SK-MEL-5 (cell line): ENCODE data around the gene DPY19L2. TPM values are rescaled to one million over a fixed set of nuclear protein-coding genes. Genes with fewer than 3 reads are reported as not detected.
"Not testable (repeated sequence)": the region's sequence is repeated elsewhere in the genome, so short reads cannot be mapped to it uniquely, and the experiment has no call there.

Experiments used
- DNase-seq: peaks from one replicate; pipeline ENCODE4 v3.0.0-alpha.2; 2016; ENCODE audit warnings: low read depth, low spot score
- in situ Hi-C: cut with HindIII; loops from 2 replicates; pipeline ENCODE4 v1.10.0; 2016; ENCODE audit warnings: low sequenced_read_pairs, high pct_unique_total_duplicates, low pct_unique_long_range_greater_than_20kb
- total RNA-seq: library from RNA; depleted of rRNA; stranded (reverse); fragments of >200 nt; shearing (Covaris generic); gene quantifications from 2 replicates; pipeline ENCODE4 v1.2.3, GENCODE V29; 2014

Gene DPY19L2
- total RNA-seq, 1 experiment from 2014 or later: 4.1 TPM

DNA sequence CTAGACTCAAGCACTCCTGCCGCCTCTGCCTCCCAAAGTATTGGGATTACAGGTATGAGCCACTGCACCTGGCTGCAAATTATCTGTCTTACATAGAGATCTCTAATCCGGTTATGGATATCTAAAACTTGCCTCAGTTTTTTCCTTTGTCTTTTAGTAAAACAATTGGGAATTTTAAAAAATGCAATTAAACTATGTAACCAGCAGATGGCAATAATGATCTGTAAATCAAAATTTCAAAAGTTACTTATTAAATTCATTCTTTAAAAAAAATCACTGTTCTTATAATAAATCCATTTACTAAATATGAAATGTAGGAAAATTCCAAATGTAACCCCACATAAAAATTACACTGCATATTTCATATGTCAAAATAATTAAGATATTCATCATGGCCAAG, 4.3 kb upstream of the DPY19L2 start:
- peak; percentile 4 for DNase-seq
- in situ Hi-C loops: not testable (repeated sequence)

GRCh38 chr12:63669936-63670335, 1.6 kb upstream of the DPY19L2 start:
- DNase-seq, in situ Hi-C loops: not testable (repeated sequence)

DNA sequence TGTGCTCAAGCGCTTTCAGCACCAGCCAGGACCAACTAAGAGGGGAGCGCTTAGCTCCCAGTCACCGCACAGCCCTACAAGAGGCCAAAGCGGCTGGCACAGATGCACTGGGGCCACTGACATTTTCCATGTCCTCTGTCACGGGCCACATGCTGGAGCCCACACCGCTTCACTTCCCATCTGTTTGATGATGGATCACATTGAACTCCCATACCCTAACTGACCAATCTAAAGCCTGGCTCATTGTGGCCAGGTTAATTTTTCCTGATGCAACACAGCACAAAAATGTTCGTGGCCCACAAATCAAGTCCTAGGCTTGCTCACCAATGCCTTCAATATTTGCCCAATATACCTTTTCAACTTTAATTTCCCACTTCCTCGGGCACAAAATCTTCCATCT, 1.1 kb upstream of the DPY19L2 start:
- in situ Hi-C loops, DNase-seq: not testable (repeated sequence)

DNA sequence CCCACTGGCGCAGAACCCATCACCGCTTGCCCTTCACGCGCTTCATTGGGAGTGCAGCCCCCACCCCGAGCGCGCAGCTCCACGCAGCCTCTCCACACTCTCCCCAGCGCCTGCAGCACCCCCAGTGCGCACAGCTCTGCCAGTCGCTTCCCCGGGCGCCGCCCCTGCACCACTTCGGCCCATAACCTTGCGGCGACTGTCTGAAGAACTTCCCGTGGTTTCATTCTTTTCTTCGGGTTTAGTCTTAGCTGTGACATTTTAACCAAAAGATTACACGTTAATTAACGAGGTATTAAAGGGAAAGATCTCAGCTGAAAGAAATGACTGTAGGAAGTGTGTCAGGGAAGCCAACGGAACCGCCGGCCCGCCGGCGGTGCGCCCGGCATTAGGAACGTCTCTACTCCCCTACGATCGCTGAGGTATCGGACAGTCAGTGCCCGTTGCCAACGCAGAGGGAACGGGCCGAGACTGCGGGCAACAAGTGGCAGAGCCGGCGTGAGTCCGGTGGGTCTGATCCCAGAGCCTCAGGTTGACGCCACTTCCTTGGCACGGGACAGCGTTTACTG, 590 bp upstream of the DPY19L2 start:
- in situ Hi-C loops: not testable (repeated sequence)
- DNase-seq: peak; percentile 5

- DNase-seq, in situ Hi-C loops: not testable (repeated sequence)
Measured at GRCh38 chr12:63663005-63663404, 5.3 kb downstream of the DPY19L2 start.

- DNase-seq, in situ Hi-C loops: not testable (repeated sequence)
Measured at GRCh38 chr12:63658501-63658900, 9.8 kb downstream of the DPY19L2 start.

GRCh38 chr12:63656407-63656806, 11.9 kb downstream of the DPY19L2 start:
- in situ Hi-C loops, DNase-seq: not testable (repeated sequence)

- DNase-seq, in situ Hi-C loops: not testable (repeated sequence)
Measured at GRCh38 chr12:63655543-63656257, 12.6 kb downstream of the DPY19L2 start.

- DNase-seq, in situ Hi-C loops: not testable (repeated sequence)
Measured at GRCh38 chr12:63654481-63654880, 13.8 kb downstream of the DPY19L2 start.

GRCh38 chr12:63649517-63649916, 18.8 kb downstream of the DPY19L2 start:
- in situ Hi-C loops, DNase-seq: not testable (repeated sequence)

DNA sequence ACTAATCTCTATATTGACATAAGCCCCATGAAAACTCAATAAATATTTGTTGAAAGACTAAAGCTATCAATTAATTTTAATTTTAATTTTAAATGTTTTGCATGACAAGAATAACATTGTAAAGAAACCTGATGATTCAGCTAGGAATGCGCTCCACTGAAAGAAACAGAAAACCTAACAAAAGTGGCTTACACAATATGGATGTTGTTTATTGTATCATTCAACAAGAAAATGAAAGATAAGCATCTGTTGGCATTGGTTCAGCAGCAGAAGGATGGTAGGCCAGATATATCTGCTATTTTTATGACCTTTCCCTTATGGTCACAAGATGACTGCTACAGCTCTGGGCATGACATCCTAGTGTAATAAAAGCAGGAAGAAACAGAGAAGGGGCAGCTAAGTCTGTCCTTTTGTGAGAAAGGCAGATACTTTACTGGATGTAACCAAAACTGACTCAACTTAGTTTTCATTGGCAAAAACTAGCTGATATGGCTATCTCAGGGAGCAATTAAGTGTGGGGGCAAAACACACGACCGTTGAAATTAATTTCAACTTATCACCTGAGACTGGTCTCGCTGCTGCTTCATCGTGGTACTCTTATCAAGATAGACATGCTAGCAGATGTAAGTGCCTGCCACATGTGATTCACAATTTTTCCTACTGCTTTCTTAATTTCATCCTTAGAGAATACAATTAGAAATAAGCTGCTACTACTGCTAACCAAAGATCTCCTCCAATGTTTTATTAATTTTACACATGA, 24.7 kb downstream of the DPY19L2 start:
- in situ Hi-C loops: not testable (repeated sequence)
- peak; percentile 43 for DNase-seq

DNA sequence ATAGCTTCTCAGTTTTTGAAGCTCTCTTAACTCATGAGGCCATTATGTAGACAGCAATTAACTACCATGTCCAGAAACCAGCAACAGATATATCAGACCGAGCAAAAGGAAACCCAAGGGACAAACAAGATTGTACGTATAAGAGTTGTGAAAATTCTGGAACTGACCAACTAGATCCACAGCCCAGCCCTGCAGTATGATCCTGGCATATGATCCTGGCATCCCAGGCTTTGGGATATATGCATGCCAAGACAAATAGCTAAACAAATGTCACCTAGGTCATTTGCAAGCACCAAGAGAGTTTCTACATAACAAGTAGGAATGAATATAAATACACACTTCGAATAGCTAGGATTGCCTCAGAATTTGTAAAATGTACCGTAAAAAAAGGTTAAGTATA, 44.0 kb downstream of the DPY19L2 start:
- DNase-seq, in situ Hi-C loops: not testable (repeated sequence)

DNA sequence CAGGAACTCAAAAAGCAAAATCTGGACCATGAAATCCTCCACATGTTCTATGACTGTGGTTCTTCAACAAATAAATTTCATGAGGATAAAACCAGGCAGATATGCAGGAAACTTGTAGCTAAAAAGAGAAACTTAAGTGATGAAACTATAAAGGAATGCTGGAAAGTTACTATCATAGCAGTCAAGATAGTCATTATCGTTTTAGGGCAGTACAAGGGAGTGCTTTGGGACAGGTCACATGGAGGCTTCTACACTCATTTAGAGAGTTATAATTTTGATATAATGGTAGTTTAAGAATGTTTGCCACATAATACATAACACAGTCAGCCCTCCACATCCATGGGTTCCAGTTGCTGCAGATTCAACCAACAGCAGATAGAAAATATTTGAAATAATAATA, 52.7 kb downstream of the DPY19L2 start:
- in situ Hi-C loops: not testable (repeated sequence)

DNA sequence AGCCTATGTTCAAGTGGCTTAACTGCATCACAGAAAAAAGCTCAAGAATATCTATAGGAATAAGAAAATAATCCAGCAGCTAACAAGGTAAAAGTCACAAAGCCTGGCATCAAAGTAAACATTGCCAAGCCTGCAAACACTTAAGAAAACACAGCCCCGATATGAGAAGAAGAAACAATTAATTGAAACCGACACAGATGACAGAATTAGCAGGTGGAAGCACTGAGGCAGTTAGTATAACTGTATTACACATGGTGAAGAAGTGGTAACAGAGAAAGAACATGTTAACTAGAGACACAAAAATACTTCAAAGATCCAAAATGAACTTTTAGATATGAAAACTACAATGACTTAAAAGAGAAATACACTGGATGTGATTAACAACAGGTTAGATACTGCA, 57.0 kb downstream of the DPY19L2 start:
- DNase-seq, in situ Hi-C loops: not testable (repeated sequence)

More for the DNA sequence above, 52.7 kb downstream of the DPY19L2 start:
- DNase-seq: not testable (repeated sequence)

DNA sequence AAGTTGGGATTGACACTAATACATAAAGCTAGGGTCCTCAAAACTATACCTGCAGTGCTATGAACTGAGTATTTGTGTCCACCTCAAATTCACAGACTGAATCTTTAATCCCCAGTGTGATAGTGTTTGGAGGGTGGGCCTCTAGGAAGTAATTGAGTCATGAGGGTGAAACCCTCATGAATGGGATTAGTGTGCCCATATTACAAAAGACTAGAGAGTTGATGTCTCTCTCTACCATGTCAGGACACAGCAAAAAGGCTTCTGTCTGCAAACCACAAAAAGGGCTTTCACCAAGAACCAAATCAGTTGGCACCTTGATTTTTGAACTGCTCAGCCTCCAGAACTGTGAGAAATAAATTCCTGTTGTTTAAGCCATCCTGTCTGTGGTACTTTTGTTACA, 59.0 kb downstream of the DPY19L2 start:
- peak; percentile 69 for DNase-seq
- in situ Hi-C loops: not testable (repeated sequence)

DNA sequence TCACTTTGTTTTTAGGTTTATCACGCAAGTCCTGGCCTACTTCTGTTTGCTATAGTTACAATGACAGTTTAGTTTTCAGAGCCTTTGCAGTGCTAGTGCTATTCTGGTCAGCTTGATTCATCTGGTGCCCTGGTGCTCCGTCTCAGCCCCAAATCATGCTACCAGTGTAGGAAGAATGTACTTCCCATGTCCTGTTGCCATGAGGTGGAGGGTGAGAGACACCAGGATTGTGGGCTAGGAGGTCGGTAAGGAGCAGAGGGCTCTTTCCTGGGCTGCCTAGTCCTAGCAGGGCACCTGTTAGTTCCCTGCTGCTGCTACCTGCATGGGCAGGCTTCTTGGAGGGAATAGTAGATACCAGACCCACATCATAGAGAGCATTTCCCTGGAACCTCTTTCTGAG, 63.3 kb downstream of the DPY19L2 start:
- in situ Hi-C loops, DNase-seq: not testable (repeated sequence)

DNA sequence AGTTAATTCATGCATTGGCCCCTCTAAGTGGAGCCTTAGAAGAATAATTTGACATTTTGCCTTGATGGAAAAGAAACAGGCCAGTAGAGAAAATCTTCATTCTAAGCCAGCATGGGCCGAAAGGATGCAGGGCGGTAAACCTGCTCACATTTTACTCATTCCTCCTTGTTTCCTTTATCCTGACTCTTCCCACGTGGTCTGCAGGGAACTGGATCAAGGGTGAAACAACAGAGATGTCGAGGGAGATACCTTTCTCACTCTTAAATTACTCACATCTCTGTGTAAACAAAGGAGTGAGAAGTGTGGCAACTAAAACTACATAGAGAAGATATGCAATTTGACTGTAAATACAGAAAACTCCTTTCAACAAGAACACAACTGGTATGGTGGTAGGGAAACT, 73.5 kb downstream of the DPY19L2 start:
- DNase-seq, in situ Hi-C loops: not testable (repeated sequence)

DNA sequence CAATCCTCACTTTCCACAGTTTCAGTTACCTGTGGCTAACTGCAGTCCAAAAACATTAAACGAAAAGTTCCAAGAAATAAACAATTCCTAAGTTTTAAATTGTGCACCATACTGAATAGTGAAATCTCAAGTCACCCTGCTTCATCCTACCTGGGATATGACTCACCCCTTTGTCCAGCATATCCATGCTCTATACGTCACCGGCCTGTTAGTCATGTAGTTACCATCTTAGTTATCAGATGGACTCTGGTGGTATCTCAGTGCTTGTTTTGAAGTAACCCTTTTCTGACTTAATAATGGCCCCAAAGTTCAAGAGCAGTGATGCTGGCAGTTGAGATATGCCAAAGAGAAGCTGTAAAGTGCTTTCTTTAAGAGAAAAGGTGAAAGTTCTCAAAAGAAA, 83.9 kb downstream of the DPY19L2 start:
- in situ Hi-C loops, DNase-seq: not testable (repeated sequence)
